HepG2 (cell line): ENCODE results near the gene ZNFX1. TPM values are rescaled to one million over a fixed set of nuclear protein-coding genes. Genes with fewer than 3 reads are reported as not detected.

Source experiments
- DBP ChIP-seq: sonication (generic); formaldehyde crosslinking; IDR thresholded peaks from 2 replicates; pipeline ENCODE4 v1.4.0; 2020; ENCODE audit warnings: missing genetic modification reagents; ENCODE audit errors: not compliant biosample characterization
- DMTF1 ChIP-seq: sonication (generic); formaldehyde crosslinking; IDR thresholded peaks from 2 replicates; pipeline ENCODE4 v1.4.0; 2020; ENCODE audit warnings: mild to moderate bottlenecking, missing genetic modification reagents
- EZH2 ChIP-seq: conservative IDR thresholded peaks from 2 replicates; pipeline ENCODE4 v1.6.1; 2012; ENCODE audit warnings: mild to moderate bottlenecking, low read depth, low read length, moderate library complexity
- HNRNPK ChIP-seq: fragments of 200-400 bp; formaldehyde crosslinking; IDR thresholded peaks from 2 replicates; pipeline ENCODE4 v1.6.1; 2018; ENCODE audit warnings: low read length, low read depth, moderate library complexity, mild to moderate bottlenecking; ENCODE audit not compliant: poor library complexity, severe bottlenecking
- NR0B2 ChIP-seq: sonication (generic); formaldehyde crosslinking; IDR thresholded peaks from 2 replicates; pipeline ENCODE4 v1.4.0; 2020; ENCODE audit warnings: mild to moderate bottlenecking, missing genetic modification reagents
- NR2F6 ChIP-seq, 2 experiments: IDR thresholded peaks; 2 replicates each; pipeline ENCODE4 v1.6.1; 2016; ENCODE audit warnings: antibody characterized with exemption in 1 of 2, mild to moderate bottlenecking in 1 of 2
- RBM22 ChIP-seq: fragments of 200-400 bp; formaldehyde crosslinking; optimal IDR thresholded peaks from 2 replicates; pipeline ENCODE3; 2017; ENCODE audit warnings: mild to moderate bottlenecking, low read length, moderate library complexity
- SOX5 ChIP-seq: IDR thresholded peaks from 2 replicates; pipeline ENCODE4 v1.6.1; 2016; ENCODE audit warnings: borderline replicate concordance
- SP140L ChIP-seq: sonication (generic); formaldehyde crosslinking; IDR thresholded peaks from 2 replicates; pipeline ENCODE4 v1.4.0; 2020; ENCODE audit warnings: missing genetic modification reagents, borderline replicate concordance
- SSRP1 ChIP-seq: IDR thresholded peaks from 2 replicates; pipeline ENCODE4 v1.6.1; 2016; ENCODE audit warnings: control low read depth
- ZFY ChIP-seq: sonication (generic); formaldehyde crosslinking; IDR thresholded peaks from 2 replicates; pipeline ENCODE4 v1.4.0; 2020; ENCODE audit warnings: missing genetic modification reagents
- ZFYVE20 ChIP-seq: sonication (generic); formaldehyde crosslinking; IDR thresholded peaks from 2 replicates; pipeline ENCODE4 v1.8.0; 2023; ENCODE audit warnings: low read depth, mild to moderate bottlenecking, moderate library complexity, missing genetic modification reagents, borderline replicate concordance
- ZMAT5 ChIP-seq: sonication (generic); formaldehyde crosslinking; IDR thresholded peaks from 2 replicates; pipeline ENCODE4 v1.5.0; 2020; ENCODE audit warnings: mild to moderate bottlenecking, low read depth, missing genetic modification reagents, borderline replicate concordance
- ZMYM4 ChIP-seq: sonication (generic); formaldehyde crosslinking; IDR thresholded peaks from 2 replicates; pipeline ENCODE4 v1.8.1; 2023; ENCODE audit warnings: mild to moderate bottlenecking, missing genetic modification reagents
- ZNF142 ChIP-seq: sonication (generic); formaldehyde crosslinking; IDR thresholded peaks from 2 replicates; pipeline ENCODE4 v1.4.0; 2020; ENCODE audit warnings: missing genetic modification reagents
- ZNF569 ChIP-seq: sonication (generic); formaldehyde crosslinking; IDR thresholded peaks from 2 replicates; pipeline ENCODE4 v1.5.0; 2020; ENCODE audit warnings: mild to moderate bottlenecking, missing genetic modification reagents, moderate library complexity, borderline replicate concordance
- ZNF709 ChIP-seq: sonication (generic); formaldehyde crosslinking; IDR thresholded peaks from 2 replicates; pipeline ENCODE4 v1.5.0; 2020; ENCODE audit warnings: mild to moderate bottlenecking, missing genetic modification reagents
- ZNF720 ChIP-seq: sonication (generic); formaldehyde crosslinking; IDR thresholded peaks from 2 replicates; pipeline ENCODE4 v1.4.0; 2020; ENCODE audit warnings: missing genetic modification reagents
- ZNF75D ChIP-seq: sonication (generic); formaldehyde crosslinking; IDR thresholded peaks from 2 replicates; pipeline ENCODE4 v1.8.1; 2023; ENCODE audit warnings: missing genetic modification reagents, mild to moderate bottlenecking, borderline replicate concordance
- ZSCAN20 ChIP-seq: sonication (generic); formaldehyde crosslinking; IDR thresholded peaks from 2 replicates; pipeline ENCODE4 v1.4.0; 2020; ENCODE audit warnings: missing genetic modification reagents, mild to moderate bottlenecking, borderline replicate concordance
- polyA plus RNA-seq, 8 experiments: library from polyadenylated mRNA; depleted of rRNA in 3 of 8; stranded (reverse) in 7 of 8; unstranded in 1 of 8; fragments of >200 nt; fragmentation: Illumina TruSeq in 4 of 8; extraction: Trizol in 4 of 8; gene quantifications; 2 replicates each; pipeline versions ENCODE4 v1.2.1 to v1.2.3, GENCODE V29; 2011 to 2016; ENCODE audit warnings: low read depth in 4 of 8, missing spikeins in 1 of 8, mixed read lengths in 1 of 8; ENCODE audit not compliant: insufficient read depth in 1 of 8
- total RNA-seq, 5 experiments: library from RNA; depleted of rRNA; stranded (reverse); fragments of >200 nt; fragmentation: Illumina TruSeq; extraction: Trizol; gene quantifications; 2 replicates each; pipeline ENCODE4 v1.2.3, GENCODE V29; 2016; ENCODE audit warnings: low read depth in 1 of 5

The ZNFX1 gene
- total and polyA plus RNA-seq, 2 of the 13 experiments (the other 11 are each of a cell fraction or from before 2014, with no cell fraction given): 2.9 to 11.1 TPM

GRCh38 chr20:49216991-49217578 lies 60.8 kb downstream of the ZNFX1 start (continued):
- no peak for TF ChIP-seq ZNF142 (CRISPR knock-in tag)
- TF ChIP-seq ZMAT5 (CRISPR knock-in tag): no peak
- no peak for TF ChIP-seq DMTF1
- no peak for TF ChIP-seq RBM22
- no peak for TF ChIP-seq ZNF720
- TF ChIP-seq NR0B2 (CRISPR knock-in tag): no peak
- TF ChIP-seq ZMYM4 (CRISPR knock-in tag): peak; percentile 77
- TF ChIP-seq ZFYVE20: no peak
- TF ChIP-seq ZNF75D (CRISPR knock-in tag): no peak
- TF ChIP-seq SP140L: peak; percentile 78; the same call in 1 of the 2 replicates
- TF ChIP-seq ZSCAN20 (CRISPR knock-in tag): no peak
- no peak for TF ChIP-seq DBP
- peak; percentile 86; the same call in 1 of the 2 replicates for TF ChIP-seq SSRP1 (CRISPR knock-in tag)
- TF ChIP-seq EZH2: no peak
- peak; percentile 69 for TF ChIP-seq SOX5 (CRISPR knock-in tag)
- no peak for TF ChIP-seq ZNF709
- TF ChIP-seq NR2F6 (IDR thresholded peaks at IDR 0.05): no peak
- peak; percentile 28; the same call in 1 of the 2 replicates for TF ChIP-seq NR2F6 (CRISPR knock-in tag; IDR thresholded peaks at IDR 0.05)
- TF ChIP-seq ZFY (CRISPR knock-in tag): no peak
- no peak for TF ChIP-seq ZNF569 (CRISPR knock-in tag)
- TF ChIP-seq HNRNPK: no peak
